Measurements from ENCODE around the gene SEMA3G.

Gene SEMA3G

GRCh38 chr3:52479037-52479876, 34.4 kb upstream of the SEMA3G start:
- no peak for DNase-seq (ENCODE audit: low spot score)

- no peak for DNase-seq (ENCODE audit: low spot score)
Observed at GRCh38 chr3:52477796-52478095, 32.8 kb upstream of the SEMA3G start.

GRCh38 chr3:52477076-52477795, 32.3 kb upstream of the SEMA3G start:
- DNase-seq (ENCODE audit: low spot score), result no peak

- DNase-seq (ENCODE audit: low spot score), result no peak
Observed at GRCh38 chr3:52473026-52473425, 28.1 kb upstream of the SEMA3G start.

GRCh38 chr3:52472239-52473000, 27.5 kb upstream of the SEMA3G start:
- DNase-seq (ENCODE audit: low spot score), result no peak

- peak; percentile 74 for DNase-seq (ENCODE audit: low spot score)
Observed at GRCh38 chr3:52471371-52472238, 26.7 kb upstream of the SEMA3G start.

- no peak for DNase-seq (ENCODE audit: low spot score)
Observed at GRCh38 chr3:52470920-52471319, 26.0 kb upstream of the SEMA3G start.

- no peak for DNase-seq (ENCODE audit: low spot score)
Observed at GRCh38 chr3:52469001-52469400, 24.1 kb upstream of the SEMA3G start.

- DNase-seq (ENCODE audit: low spot score), result peak; percentile 41
Observed at GRCh38 chr3:52468336-52468735, 23.4 kb upstream of the SEMA3G start.

- DNase-seq (ENCODE audit: low spot score), result no peak
Observed at GRCh38 chr3:52463416-52463815, 18.5 kb upstream of the SEMA3G start.

- DNase-seq (ENCODE audit: low spot score), result no peak
Observed at GRCh38 chr3:52461874-52462273, 17.0 kb upstream of the SEMA3G start.

GRCh38 chr3:52458770-52459545, 14.1 kb upstream of the SEMA3G start:
- DNase-seq (ENCODE audit: low spot score), result no peak

GRCh38 chr3:52458031-52458760, 13.3 kb upstream of the SEMA3G start:
- DNase-seq (ENCODE audit: low spot score), result no peak

- no peak for DNase-seq (ENCODE audit: low spot score)
Observed at GRCh38 chr3:52456800-52457183, 11.9 kb upstream of the SEMA3G start.

GRCh38 chr3:52456169-52456799, 11.4 kb upstream of the SEMA3G start:
- peak; percentile 73 for DNase-seq (ENCODE audit: low spot score)

- peak; percentile 95 for DNase-seq (ENCODE audit: low spot score)
Observed at GRCh38 chr3:52455283-52456168, 10.6 kb upstream of the SEMA3G start, which contains the start of gene NISCH. Gene NISCH (plus strand): TSS chr3:52455604. CDS start chr3:52455642, 38 bp downstream.

- no peak for DNase-seq (ENCODE audit: low spot score)
Observed at GRCh38 chr3:52454938-52455282, 10.0 kb upstream of the SEMA3G start.

- no peak for DNase-seq (ENCODE audit: low spot score)
Observed at GRCh38 chr3:52454250-52454937, 9.5 kb upstream of the SEMA3G start.
